ENCODE data around the gene IL17RC.
"Not testable (repeated sequence)": the region's sequence is repeated elsewhere in the genome, so short reads cannot be mapped to it uniquely, and the experiment has no call there.

Gene IL17RC, protein sequence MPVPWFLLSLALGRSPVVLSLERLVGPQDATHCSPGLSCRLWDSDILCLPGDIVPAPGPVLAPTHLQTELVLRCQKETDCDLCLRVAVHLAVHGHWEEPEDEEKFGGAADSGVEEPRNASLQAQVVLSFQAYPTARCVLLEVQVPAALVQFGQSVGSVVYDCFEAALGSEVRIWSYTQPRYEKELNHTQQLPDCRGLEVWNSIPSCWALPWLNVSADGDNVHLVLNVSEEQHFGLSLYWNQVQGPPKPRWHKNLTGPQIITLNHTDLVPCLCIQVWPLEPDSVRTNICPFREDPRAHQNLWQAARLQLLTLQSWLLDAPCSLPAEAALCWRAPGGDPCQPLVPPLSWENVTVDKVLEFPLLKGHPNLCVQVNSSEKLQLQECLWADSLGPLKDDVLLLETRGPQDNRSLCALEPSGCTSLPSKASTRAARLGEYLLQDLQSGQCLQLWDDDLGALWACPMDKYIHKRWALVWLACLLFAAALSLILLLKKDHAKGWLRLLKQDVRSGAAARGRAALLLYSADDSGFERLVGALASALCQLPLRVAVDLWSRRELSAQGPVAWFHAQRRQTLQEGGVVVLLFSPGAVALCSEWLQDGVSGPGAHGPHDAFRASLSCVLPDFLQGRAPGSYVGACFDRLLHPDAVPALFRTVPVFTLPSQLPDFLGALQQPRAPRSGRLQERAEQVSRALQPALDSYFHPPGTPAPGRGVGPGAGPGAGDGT

GRCh38 chr3:9916734-9917680 lies at the start of gene IL17RC:
TSS of gene IL17RC (plus strand) at chr3:9917098. CDS start at chr3:9917316, 218 bp downstream.
- peak in 1 of 4 experiments; percentile 24 for DNase-seq

DNA sequence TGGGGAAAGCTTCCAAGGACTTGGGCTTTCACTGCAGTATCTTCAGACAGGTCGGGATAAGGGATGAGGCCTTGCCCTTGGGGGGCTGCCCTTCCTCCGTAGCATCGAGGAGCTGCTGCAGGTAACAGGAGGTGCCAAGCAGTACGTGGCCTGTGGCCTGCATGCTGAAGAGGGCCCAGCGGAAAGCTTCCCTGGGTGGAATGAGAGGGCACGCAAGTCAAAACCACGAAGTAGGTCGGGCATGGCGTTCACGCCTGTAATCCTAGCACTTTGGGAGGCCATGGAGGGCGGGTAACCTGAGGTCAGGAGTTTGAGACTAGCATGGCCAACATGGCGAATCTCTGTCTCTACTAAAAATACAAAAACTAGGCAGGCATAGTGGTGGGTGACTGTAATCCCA lies 49.8 kb upstream of the IL17RC start:
- no peak for DNase-seq

DNA sequence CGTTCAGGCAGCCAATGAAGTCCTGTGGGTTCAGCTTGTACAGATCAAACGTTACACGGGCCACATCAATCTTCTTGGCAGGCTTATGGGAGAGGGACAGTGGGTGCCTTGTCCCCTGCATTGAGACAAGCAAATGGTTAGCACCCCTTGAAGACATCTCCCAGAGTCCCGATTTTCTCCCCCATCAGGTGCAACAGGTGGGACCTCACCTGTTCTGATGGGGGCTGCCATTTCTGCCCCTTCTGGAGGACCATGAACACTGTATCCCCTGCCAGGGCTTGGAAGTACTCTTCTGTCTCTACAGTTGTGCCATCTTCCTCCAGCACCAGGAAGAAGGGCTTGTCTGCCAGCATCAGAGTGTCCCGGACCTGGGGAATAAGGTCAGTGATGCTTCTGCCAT lies 46.9 kb upstream of the IL17RC start:
- no peak for DNase-seq

DNA sequence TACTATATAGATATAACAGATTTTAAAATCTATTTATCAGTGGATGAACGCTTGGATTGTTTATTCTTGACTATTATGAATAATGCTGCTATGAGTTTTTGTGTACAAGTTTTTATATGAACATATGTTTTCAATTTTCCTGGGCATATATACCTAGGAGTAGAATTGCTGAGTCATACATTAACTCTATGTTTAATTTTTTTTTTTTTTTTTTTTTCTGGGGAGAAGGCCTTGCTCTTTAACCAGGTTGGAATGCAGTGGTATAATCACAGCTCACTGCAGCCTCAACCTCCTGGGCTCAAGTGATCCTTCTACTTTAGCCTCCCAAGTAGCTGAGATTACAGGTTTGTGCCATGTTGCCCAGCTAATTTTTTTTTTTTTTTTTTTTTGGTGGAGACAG lies 45.9 kb upstream of the IL17RC start:
- DNase-seq = no peak

DNA sequence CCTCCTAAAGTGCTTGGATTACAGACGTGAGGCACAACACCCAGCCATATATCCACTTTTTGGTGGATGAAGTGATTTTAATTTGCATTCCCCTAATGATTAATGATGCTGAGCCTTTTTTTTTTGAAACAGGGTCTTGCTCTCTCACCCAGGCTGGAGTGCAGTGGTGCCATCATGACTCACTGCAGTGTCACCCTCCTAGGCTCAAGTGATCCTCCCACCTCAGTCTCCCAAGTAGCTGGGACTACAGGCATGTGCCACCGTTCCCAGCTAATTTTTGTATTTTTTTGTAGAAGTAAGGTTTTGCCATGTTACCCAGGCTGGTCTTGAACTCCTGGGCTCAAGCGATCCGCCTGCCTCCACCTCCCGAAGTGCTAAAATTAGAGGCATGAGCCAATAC lies 44.8 kb upstream of the IL17RC start:
- DNase-seq = not testable (repeated sequence)

DNA sequence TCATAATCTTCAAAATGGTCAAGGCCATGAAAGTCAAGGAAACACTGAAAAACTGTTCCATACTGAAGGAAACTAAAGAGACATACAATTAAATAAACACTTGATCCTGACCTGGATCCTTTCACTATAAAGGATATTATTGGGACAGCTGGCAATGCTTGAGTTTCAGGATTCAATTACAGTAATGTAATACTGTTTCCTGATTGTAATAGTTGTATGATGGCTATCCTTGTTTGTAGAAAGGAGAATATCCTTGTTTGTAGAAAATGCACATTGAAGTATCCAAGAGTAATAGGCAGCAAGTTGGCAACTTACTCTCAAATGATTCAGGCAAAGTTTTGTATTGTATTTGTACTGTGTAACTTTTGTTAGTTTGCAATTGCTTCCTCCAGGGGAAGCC lies 41.5 kb upstream of the IL17RC start:
- DNase-seq = no peak

- DNase-seq = not testable (repeated sequence)
Observed at GRCh38 chr3:9876255-9876654, 40.6 kb upstream of the IL17RC start.

DNA sequence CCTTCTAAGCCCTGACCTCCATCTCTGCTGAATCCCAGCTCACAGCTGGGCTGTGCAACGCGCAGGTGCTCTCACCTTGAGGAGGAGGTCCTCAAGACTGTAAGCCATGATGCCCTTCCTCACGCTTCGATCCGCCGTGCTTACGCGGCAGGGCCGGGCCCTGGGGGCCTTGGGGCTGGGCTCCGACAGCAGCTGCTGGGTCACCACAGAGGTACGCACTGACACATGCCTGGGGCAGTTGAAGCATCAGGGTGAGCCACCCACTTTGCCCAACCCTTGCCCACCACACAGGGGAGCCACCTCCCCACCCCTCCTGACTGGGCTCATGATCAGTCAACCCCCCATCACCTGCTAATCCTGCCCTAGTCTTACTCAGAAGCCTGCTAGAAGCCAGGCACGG lies 39.9 kb upstream of the IL17RC start:
- DNase-seq = no peak

- no peak for DNase-seq
Observed at GRCh38 chr3:9878700-9879099, 38.2 kb upstream of the IL17RC start.

DNA sequence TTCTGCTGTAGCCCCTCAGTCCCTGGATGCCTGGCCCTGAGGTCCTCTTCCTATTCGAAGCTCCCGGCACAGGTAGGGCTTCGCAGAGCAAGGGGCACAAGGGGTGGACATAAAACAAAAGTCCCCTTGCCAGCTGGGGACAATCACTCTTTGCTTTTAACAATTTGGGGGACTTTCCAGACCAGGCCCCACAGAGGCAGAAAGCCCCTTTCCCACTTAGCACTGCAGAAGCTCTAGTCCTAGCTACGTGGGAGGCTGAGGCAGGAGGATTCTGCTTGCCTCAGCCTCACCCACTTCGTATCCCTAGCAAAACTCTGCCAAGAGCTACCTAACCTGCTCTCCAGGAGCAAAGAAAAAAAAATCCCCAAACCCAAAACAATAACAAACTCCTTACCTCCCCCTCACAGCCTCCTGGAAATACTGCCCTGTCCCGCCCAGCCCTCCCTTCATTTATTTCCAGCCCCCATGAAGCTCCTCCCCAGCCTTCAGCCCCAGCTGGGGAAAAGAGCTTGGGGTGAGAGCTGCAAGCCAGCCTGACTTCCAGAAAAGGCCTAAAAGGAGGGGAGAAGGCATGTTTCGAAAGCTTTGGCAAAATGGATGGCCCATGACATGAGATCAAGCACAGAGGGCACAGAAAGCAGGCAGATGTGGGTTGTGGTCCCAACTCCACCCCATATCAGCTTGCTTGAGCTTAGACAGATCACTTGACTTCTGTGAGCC lies 36.9 kb upstream of the IL17RC start, which contains the start of gene CIDEC:
CIDEC (minus strand) TSS at position 424 of the 720 bp plus-strand sequence. CDS start 1,767 bp downstream, outside the sequence.
- no peak for DNase-seq

DNA sequence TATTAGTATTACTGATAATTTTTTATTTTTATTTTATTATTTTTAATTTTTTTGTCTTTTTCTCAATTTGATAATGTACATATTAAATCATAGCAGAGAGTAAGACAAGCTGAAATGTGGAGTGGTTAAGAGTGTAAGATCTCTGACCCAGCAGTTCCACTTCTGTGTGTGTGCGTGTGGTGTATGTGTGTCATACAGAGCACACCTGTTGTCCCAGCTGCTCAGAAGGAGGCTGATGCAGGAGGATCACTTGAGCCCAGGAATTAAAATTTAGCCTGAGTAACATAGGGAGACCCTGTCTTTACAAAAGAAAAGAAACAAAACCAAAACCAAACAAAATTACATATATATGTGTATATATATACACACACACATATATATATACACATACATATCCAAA lies 35.5 kb upstream of the IL17RC start:
- no peak for DNase-seq

DNA sequence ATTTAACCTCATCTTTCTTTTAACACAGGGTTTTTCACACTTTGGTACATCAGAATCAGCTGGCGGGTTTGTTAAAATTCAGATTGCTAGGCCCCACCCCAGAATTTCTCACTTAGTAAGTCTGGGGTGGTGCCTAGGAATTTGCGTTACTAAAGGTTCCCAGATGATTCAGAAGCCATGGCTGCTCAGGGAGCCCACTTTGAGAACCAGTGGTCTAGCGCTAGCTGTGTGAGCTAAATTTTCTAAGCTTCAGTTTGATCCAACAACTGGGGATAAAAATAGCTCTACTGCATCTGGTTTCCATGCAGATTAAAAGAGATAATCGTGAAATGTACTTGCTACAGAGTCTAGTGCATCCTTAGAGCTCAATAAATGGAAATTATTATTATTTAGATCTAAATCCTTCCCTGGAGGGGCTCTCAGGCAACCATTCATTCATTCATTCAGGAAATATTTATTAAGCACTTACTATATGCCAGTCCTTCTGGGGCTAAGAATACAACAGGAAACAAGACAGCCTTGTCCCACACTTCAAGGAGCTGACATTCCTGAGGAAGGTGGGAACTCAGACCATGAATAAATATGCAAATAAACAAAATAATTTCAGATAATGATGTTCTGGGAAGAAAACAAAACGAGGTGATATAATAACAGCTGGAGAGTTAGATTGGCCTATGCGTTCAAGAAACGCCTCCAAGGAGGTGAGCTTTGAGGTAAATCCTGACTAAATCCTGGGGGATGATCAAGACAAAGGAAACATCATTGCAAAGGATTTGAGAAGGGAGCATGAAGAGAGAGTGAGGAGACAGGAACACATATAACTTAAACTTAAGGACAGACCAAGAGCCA lies 33.0 kb upstream of the IL17RC start:
- DNase-seq = no peak

DNA sequence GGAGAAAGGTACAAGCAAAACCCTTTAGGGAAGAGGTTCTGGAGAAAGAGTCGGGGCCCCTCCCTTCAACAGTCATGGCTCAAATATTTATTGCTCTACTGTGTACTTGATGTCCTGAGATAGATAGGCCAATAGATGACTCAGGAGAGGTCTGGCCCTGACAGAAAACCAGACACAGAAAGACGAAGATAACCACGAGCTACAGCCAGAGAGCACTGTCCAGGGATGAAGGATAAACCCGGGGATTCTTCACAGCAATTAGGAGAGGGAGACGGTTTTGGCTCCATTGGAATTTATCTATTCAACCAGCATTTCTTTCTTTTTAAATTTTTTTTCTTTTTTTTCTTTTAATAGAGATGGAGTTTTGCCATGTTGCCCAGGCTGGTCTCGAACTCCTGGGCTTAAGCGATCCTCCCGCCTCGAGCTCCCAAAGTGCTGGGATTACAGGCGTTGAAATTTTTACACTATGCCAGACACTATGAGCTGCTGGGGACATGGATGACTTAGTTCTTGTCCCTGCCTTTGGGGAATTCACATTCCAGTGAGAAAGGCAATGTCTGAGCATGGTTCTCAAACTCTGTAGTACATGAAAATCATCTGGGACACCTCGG lies 32.2 kb upstream of the IL17RC start:
- DNase-seq = no peak

- DNase-seq = no peak
Observed at GRCh38 chr3:9886328-9886727, 30.6 kb upstream of the IL17RC start.

- DNase-seq = no peak
Observed at GRCh38 chr3:9887480-9887879, 29.4 kb upstream of the IL17RC start.

DNA sequence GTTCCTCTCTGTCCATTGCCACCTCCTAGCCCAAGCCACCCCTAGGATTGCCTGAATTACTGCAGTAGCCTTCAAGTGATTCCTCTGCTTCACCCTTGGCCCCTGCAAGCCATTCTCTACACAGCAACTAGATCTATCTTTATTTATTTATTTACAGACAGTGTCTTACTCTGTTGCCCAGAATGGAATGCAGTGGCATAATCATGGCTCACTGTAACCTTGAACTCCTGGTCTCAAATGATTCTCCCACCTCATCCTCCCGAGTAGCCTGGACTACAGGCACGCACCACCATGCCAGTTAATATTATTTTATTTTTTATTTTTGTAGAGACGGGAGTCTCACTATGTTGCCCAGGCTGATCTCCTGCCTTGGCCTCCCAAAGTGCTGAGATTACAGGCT lies 28.4 kb upstream of the IL17RC start:
- DNase-seq = no peak

GRCh38 chr3:9889405-9889804 lies 27.5 kb upstream of the IL17RC start:
- no peak for DNase-seq

- peak; percentile 87 to 92 (median 92) for DNase-seq
Observed at GRCh38 chr3:9890249-9891071, 26.4 kb upstream of the IL17RC start, which contains the start of gene JAGN1. TSS of gene JAGN1 (plus strand) at chr3:9890610. CDS start at chr3:9890723, 113 bp downstream.

DNA sequence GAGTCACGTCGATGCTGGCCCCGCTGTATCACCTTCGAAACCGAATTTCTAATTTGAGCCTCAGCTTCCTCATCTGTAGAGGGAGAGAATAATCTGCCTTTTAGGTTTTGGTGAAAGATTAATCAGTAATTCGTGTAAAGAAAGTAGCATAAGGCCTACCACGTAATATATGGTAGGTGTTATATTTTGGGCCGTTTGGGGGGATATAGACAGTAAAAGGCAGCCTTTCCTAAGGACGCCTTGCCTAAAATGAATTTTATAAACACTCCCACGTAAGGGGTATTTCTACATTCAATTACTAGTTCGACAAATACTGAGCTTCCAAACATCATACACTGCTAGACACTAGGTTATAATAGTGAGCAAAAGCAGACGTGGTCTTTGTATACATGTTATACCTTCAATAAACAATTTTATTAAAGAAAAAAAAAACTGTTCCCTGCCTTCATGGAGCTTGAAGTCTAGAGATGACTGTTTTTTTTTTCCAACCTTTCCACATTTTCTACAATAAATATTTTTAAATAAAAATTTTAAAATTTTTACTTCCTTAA lies 25.8 kb upstream of the IL17RC start:
- no peak for DNase-seq

GRCh38 chr3:9893739-9894138 lies 23.2 kb upstream of the IL17RC start:
- no peak for DNase-seq
